GM23338 (cell line): ENCODE measurements around the gene LGALS12.

Experiments used
- CREB1 ChIP-seq: fragments of 250-450 bp; sonication (Bioruptor Pico); IDR thresholded peaks from 2 replicates; pipeline ENCODE4 v1.5.0; 2020; ENCODE audit warnings: low read depth, mild to moderate bottlenecking, moderate library complexity
- CTCF ChIP-seq, 2 experiments: fragments of 200-600 bp in 1 of 2; sonication (generic) in 1 of 2; conservative IDR thresholded peaks; 2 replicates each; pipeline versions ENCODE4 v1.5.1 to v1.6.1; 2016 to 2017; ENCODE audit warnings: antibody characterized with exemption in 2 of 2, low read depth in 2 of 2, mild to moderate bottlenecking in 2 of 2, moderate library complexity in 1 of 2
- ETS1 ChIP-seq: IDR thresholded peaks from 2 replicates; pipeline ENCODE4 v1.6.1; 2016; ENCODE audit warnings: antibody characterized with exemption
- EZH2 ChIP-seq: fragments of 200-600 bp; sonication (generic); IDR thresholded peaks from one replicate; pipeline ENCODE4 v1.8.0; 2017; ENCODE audit warnings: antibody characterized with exemption, mild to moderate bottlenecking, low read depth; ENCODE audit not compliant: unreplicated experiment
- EZH2phosphoT487 ChIP-seq: fragments of 200-600 bp; sonication (generic); IDR thresholded peaks from one replicate; pipeline ENCODE4 v1.8.1; 2018; ENCODE audit warnings: antibody characterized with exemption; ENCODE audit not compliant: unreplicated experiment
- JUNB ChIP-seq: IDR thresholded peaks from one replicate; pipeline ENCODE4 v1.6.1; 2016; ENCODE audit warnings: antibody characterized with exemption; ENCODE audit not compliant: unreplicated experiment
- NANOG ChIP-seq: IDR thresholded peaks from 2 replicates; pipeline ENCODE4 v1.6.1; 2016; ENCODE audit warnings: antibody characterized with exemption, borderline replicate concordance
- POLR2AphosphoS5 ChIP-seq: IDR thresholded peaks from 2 replicates; pipeline ENCODE4 v1.6.1; 2016; ENCODE audit warnings: antibody characterized with exemption, low read depth
- REST ChIP-seq: IDR thresholded peaks from one replicate; pipeline ENCODE4 v1.6.1; 2018; ENCODE audit warnings: antibody characterized with exemption; ENCODE audit not compliant: unreplicated experiment

DNA sequence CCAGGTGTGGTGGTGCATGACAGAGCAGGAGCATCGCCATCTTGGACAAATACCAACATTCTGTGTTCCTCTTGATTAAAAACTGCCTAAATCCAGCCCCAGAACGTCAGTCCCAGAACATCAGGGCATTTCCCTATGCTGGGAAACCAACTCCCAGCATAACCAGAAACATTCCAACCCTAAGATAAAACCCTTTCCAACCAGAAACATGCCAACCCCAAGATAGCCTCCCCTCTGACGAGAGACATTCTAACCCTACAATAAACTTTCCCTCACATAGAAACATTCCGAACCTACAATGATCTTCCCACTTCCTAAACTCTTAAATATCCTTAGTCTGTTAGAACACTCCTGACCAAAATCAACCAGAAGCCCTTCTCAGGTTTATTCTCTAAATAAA is 42.3 kb downstream of the LGALS12 start:
- no peak for TF ChIP-seq CTCF (conservative IDR thresholded peaks at IDR 0.05; ENCODE audit: low read depth in 2 of 2)
- no peak for TF ChIP-seq EZH2
- no peak for TF ChIP-seq EZH2phosphoT487
- no peak for TF ChIP-seq POLR2AphosphoS5
- TF ChIP-seq JUNB, result no peak
- TF ChIP-seq CREB1 (CRISPR knock-in tag), result no peak
- no peak for TF ChIP-seq REST
- TF ChIP-seq NANOG, result no peak
- TF ChIP-seq ETS1, result no peak
